IPS-NIHi7 (cell line): ENCODE measurements around the gene CARD6.
"Not testable (repeated sequence)": the region's sequence is repeated elsewhere in the genome, so short reads cannot be mapped to it uniquely, and the experiment has no call there.

ENCODE experiments used
- DNase-seq: peaks from one replicate; pipeline ENCODE4 v3.0.0; 2012; ENCODE audit warnings: mixed read lengths; ENCODE audit errors: extremely low spot score

Gene CARD6

GRCh38 chr5:40828690-40829661 is 12.2 kb upstream of the CARD6 start:
- no peak for DNase-seq

- DNase-seq = no peak
Observed at GRCh38 chr5:40829748-40830533, 11.2 kb upstream of the CARD6 start.

- no peak for DNase-seq
Observed at GRCh38 chr5:40831346-40832210, 9.6 kb upstream of the CARD6 start.

- no peak for DNase-seq
Observed at GRCh38 chr5:40832345-40832744, 8.8 kb upstream of the CARD6 start.

GRCh38 chr5:40833712-40834229 is 7.4 kb upstream of the CARD6 start:
- DNase-seq = no peak

- DNase-seq = no peak
Observed at GRCh38 chr5:40834391-40834848, 6.7 kb upstream of the CARD6 start.

- DNase-seq = peak; percentile 96
Observed at GRCh38 chr5:40834849-40835787, 6.0 kb upstream of the CARD6 start, which contains the start of gene RPL37. Gene RPL37 (minus strand): TSS chr5:40835222. CDS start chr5:40835185, 37 bp downstream.

GRCh38 chr5:40838086-40838485 is 3.1 kb upstream of the CARD6 start:
- DNase-seq = no peak

GRCh38 chr5:40842351-40842750 is 1.2 kb downstream of the CARD6 start:
- no peak for DNase-seq

GRCh38 chr5:40844565-40844964 is 3.4 kb downstream of the CARD6 start:
- DNase-seq = no peak

- no peak for DNase-seq
Observed at GRCh38 chr5:40846371-40846770, 5.2 kb downstream of the CARD6 start.

- DNase-seq = no peak
Observed at GRCh38 chr5:40847525-40847924, 6.4 kb downstream of the CARD6 start.

GRCh38 chr5:40853632-40854192 is 12.5 kb downstream of the CARD6 start:
- no peak for DNase-seq

- DNase-seq = no peak
Observed at GRCh38 chr5:40860711-40861110, 19.5 kb downstream of the CARD6 start.

- DNase-seq = not testable (repeated sequence)
Observed at GRCh38 chr5:40865004-40865403, 23.8 kb downstream of the CARD6 start.

GRCh38 chr5:40866844-40867243 is 25.7 kb downstream of the CARD6 start:
- DNase-seq = no peak

GRCh38 chr5:40869384-40869783 is 28.2 kb downstream of the CARD6 start:
- DNase-seq = no peak

- DNase-seq = peak; percentile 23
Observed at GRCh38 chr5:40871177-40871576, 30.0 kb downstream of the CARD6 start.

GRCh38 chr5:40872253-40872652 is 31.1 kb downstream of the CARD6 start:
- DNase-seq = not testable (repeated sequence)
